ENCODE measurements around the gene NDUFA11. TPM values are rescaled to one million over a fixed set of nuclear protein-coding genes. Genes with fewer than 3 reads are reported as not detected.

The NDUFA11 gene
- total RNA-seq, 1 experiment from 2014 or later: 243 TPM

- Mint-ChIP-seq H3K27ac (ENCODE audit: low read depth, unreplicated experiment) (no peak overlapping the region), H3K4me3 (ENCODE audit: unreplicated experiment) (no peak overlapping the region), H3K36me3 (ENCODE audit: insufficient read depth, unreplicated experiment) (peaks cover 14% of the 10 kb centered on the region), H3K27me3 (ENCODE audit: insufficient read depth, unreplicated experiment) (no peaks in the 10 kb centered on the region), H3K9me3 (ENCODE audit: unreplicated experiment) (no peaks in the 10 kb centered on the region), H3K4me1 (ENCODE audit: insufficient read depth, unreplicated experiment) (no peaks in the 10 kb centered on the region)
- DNase-seq (ENCODE audit: unreplicated experiment): no peak
- intact Hi-C loops (cut with micrococcal nuclease): no loop called here
- no TSS peak for BruUV-seq (replicated peaks)
- TF ChIP-seq CTCF (IDR thresholded peaks at IDR 0.05; ENCODE audit: unreplicated experiment): no peak
- POLR2A ChIA-PET: no interaction called here
- CTCF ChIA-PET: no interaction called here
Observed at GRCh38 chr19:5894704-5895349, 8.8 kb downstream of the NDUFA11 start.

DNA sequence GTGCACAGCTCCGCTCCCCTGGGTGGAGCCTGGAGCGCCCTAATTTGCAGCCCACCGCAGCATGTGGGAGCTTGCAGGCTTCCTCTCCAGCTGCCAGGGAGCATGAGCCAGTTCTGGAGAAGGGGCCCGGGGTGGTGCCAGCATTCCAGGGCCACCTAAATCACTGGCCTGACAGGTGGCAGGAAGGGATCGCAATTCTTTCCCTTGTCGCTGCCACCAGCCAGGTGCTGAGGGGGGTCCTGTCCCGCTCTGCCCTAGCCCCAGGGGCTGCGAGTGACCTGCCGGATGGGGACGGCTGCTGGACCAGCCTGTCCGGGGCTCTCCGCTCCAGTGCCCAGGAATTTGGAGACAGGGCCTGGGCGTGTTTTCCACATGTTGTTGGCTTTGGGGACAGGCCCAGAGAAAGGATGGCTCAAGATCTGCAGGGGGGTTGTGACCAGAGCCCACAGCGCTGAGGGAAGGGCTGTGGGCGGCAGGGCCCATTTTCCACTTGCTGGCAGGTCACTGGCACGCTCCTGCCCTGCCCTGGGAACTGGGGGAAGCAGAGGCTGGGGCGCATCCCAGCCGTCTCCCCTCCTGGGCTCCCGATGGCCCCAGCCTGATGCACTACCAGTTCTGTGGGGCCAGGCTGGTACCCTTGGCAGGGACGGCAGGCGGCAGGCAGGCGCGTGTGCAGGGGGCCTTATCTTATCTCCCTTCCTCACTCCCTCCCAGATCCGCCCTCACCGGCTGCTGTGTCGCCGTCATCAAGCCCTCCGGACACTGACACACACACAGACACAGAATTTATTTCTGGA, 9.5 kb downstream of the NDUFA11 start:
- intact Hi-C loops (cut with micrococcal nuclease): loop anchor here (2.0 kb wide), 1 partner anchor 89 kb away; the partner anchor contains the start of gene NRTN
- Mint-ChIP-seq H3K4me3 (ENCODE audit: unreplicated experiment) (no peak overlapping the region), H3K27me3 (ENCODE audit: insufficient read depth, unreplicated experiment) (no peaks in the 10 kb centered on the region), H3K9me3 (ENCODE audit: unreplicated experiment) (no peaks in the 10 kb centered on the region), H3K27ac (ENCODE audit: low read depth, unreplicated experiment) (no peak overlapping the region), H3K36me3 (ENCODE audit: insufficient read depth, unreplicated experiment) (peaks cover 14% of the 10 kb centered on the region), H3K4me1 (ENCODE audit: insufficient read depth, unreplicated experiment) (no peaks in the 10 kb centered on the region)
- BruUV-seq (replicated peaks): no TSS peak
- no peak for DNase-seq (ENCODE audit: unreplicated experiment)
- CTCF ChIA-PET: interaction anchor here (0.6 kb wide), 1 partner anchor 45 kb away, joined by 3 read pairs; no protein-coding TSS in a partner anchor
- POLR2A ChIA-PET: interaction anchor here (1.4 to 4.1 kb wide), 2 partner anchors 10 to 66 kb away, joined by 5 to 28 read pairs; partner anchors contain the start of genes NDUFA11 and VMAC
- no peak for TF ChIP-seq CTCF (IDR thresholded peaks at IDR 0.05; ENCODE audit: unreplicated experiment)

DNA sequence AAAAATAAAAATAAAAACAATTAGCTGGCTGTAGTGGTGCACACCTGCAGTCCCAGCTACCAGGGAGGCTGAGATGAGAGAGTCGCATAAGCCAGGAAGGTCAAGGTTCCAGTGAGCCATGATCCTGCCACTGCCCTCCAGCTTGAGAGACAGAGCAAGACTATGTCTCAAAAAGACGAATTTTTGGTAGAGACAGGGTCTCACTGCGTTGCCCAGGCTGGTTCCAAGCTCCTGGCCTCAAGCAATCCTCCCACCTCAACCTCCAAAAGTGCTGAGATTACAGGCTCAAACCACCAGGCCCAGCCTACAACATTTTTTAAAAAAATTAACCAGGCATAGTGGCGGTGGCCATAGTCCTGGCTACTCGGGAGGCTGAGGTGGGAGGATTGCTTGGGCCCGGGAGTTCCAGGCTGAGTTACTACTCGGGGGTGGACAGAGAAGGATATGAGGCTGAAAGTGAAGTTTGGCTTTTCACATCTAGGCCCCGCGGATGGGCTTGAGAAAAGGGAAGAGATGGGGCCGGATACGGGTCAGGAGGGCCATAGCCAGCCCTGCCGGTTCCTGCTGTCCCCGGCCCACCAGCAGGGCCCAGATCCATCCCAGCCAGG, 10.2 kb downstream of the NDUFA11 start:
- ChIA-PET CTCF (interaction anchor here (0.6 to 1.0 kb wide), 3 partner anchors 44 to 89 kb away, joined by 3 to 4 read pairs (median 3); partner anchors contain the start of gene NRTN), POLR2A (interaction anchor here (0.9 to 4.1 kb wide), 3 partner anchors 11 to 90 kb away, joined by 4 to 28 read pairs (median 5); partner anchors contain the start of genes NDUFA11 and VMAC)
- Mint-ChIP-seq H3K27ac (ENCODE audit: low read depth, unreplicated experiment) (no peak overlapping the region), H3K4me1 (ENCODE audit: insufficient read depth, unreplicated experiment) (no peaks in the 10 kb centered on the region), H3K36me3 (ENCODE audit: insufficient read depth, unreplicated experiment) (peaks cover 14% of the 10 kb centered on the region), H3K27me3 (ENCODE audit: insufficient read depth, unreplicated experiment) (no peaks in the 10 kb centered on the region), H3K4me3 (ENCODE audit: unreplicated experiment) (no peak overlapping the region), H3K9me3 (ENCODE audit: unreplicated experiment) (no peaks in the 10 kb centered on the region)
- intact Hi-C loops (cut with micrococcal nuclease): loop anchor here (2.0 kb wide), 1 partner anchor 89 kb away; the partner anchor contains the start of gene NRTN
- no peak for TF ChIP-seq CTCF (IDR thresholded peaks at IDR 0.05; ENCODE audit: unreplicated experiment)
- DNase-seq (ENCODE audit: unreplicated experiment): no peak
- no TSS peak for BruUV-seq (replicated peaks)
